Motor neuron (in vitro differentiated cells): ENCODE measurements around the gene BEAN1. TPM values are rescaled to one million over a fixed set of nuclear protein-coding genes. Genes with fewer than 3 reads are reported as not detected.

Source experiments
- ATAC-seq, 8 experiments: fragments of 200-7000 bp; cut with Tn5 transposase; replicated peaks in 6 of 8; 2 replicates each; pipeline ENCODE4 v1.8.0; 2021; ENCODE audit warnings: mild to moderate bottlenecking in 8 of 8, moderate library complexity in 8 of 8
- H3K27ac ChIP-seq, 2 donors: fragments of 250-450 bp; sonication (Bioruptor Pico); 2 replicates each; pipeline ENCODE4 v1.9.0; 2021; ENCODE audit warnings: antibody characterized with exemption in 2 of 2, mild to moderate bottlenecking in 2 of 2, moderate library complexity in 1 of 2
- H3K4me1 ChIP-seq, 2 donors: fragments of 250-450 bp; sonication (Bioruptor Pico); replicated peaks in 1 of 2; 2 replicates each; pipeline ENCODE4 v1.6.1; 2021; ENCODE audit warnings: antibody characterized with exemption in 2 of 2, mild to moderate bottlenecking in 2 of 2, moderate library complexity in 1 of 2
- H3K4me3 ChIP-seq, 5 donors: fragments of 250-450 bp; sonication (Bioruptor Pico); 2 replicates each; pipeline ENCODE4 v1.9.0; 2021; ENCODE audit warnings: antibody characterized with exemption in 5 of 5, mild to moderate bottlenecking in 5 of 5, moderate library complexity in 4 of 5
- whole genome bisulfite sequencing, 10 experiments: fragments of 450-650 bp; shearing (Covaris generic); methylation state at CpG; one replicate each; pipeline ENCODE4 v1.0.0; 2022; 5-methylcytosine and 5-hydroxymethylcytosine counted together
- in situ Hi-C, 9 experiments: fragments of 400-800 bp; cut with MboI; loops; one replicate each; pipeline ENCODE4 v1.15.0; 2021; ENCODE audit warnings: low sequenced_read_pairs in 9 of 9, low pct_unique_long_range_greater_than_20kb in 2 of 9; ENCODE audit not compliant: unreplicated experiment in 9 of 9
- total RNA-seq, 8 experiments: library from RNA; unstranded; fragments of 300-600 nt; gene quantifications; 2 replicates each; pipeline versions ENCODE4 v1.2.3 to v1.2.4, GENCODE V29; 2022

BEAN1 gene
- total RNA-seq, 8 experiments from 2014 or later: 1.5 to 11.5 (median 3.3) TPM

DNA sequence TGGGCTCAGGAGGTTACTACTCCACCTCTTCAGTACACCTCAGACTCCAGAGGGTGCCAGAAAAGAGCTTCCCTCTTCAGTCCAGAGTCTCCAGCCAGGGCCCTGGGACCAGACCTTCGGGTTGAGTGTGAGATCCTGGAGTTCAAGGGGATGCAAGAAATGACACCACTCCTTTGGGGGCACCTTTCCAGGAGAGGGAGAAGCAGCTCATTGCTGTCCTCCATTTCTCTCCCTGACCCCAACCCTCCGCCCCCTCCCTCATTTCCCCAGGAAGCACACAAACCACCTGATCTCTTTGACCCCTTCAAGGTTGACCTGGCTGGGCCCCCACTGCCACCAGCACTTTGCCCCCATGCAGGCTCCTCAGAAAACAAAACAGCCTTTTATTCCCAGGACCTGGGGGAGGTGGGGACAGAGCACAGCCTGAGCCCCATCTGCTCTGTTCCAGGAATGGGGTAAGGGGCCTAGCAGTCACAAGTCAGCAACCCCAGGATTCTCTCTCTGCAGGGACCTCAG lies 39.2 kb upstream of the BEAN1 start:
- ATAC-seq: no peak
- Histone ChIP-seq H3K27ac (no peak overlapping the region), H3K4me1 (no peaks in the 10 kb centered on the region), H3K4me3 (no peak overlapping the region)
- WGBS, 10 experiments: 0% methylated on average over 1 of the region's 2 CpGs; no CpG with 5 or more reads in 7 of the 10 experiments
- in situ Hi-C loops: no loop called here

DNA sequence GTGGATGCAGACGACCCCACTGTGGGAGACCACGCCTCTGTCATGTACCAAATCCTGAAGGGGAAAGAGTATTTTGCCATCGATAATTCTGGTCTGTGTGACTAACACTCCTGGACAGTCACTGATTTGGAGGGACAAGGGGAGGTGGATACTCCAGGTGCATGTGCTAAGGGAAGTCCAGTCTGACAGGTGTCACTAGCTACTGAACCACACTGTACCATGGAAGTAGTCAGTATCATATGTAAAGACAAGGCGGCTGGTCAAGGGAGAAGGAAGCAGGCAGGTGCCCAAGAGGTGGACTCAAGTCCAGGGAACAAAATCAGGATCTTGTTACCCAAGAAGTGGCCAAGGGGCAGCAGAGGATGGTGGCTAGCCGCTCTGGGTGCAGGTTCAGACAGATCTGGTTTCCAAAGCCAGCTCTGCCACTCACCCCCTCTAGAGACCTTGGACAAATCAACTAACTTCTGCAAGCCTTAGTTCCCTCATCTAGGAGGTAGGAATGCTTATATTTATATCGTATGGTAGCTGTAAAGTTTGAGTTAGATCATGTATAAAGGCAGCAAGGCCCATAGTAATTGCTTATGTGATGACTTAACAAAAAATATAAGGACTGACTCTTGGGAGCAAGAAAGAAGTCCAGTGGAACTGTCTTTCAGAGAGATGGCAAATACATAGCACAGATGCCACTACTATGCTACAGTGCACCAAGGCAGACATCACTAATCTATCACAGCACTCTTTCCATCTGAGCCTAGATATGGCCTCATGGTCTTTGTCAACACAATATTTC lies 38.5 kb upstream of the BEAN1 start:
- in situ Hi-C loops: no loop called here
- no peak for ATAC-seq
- Histone ChIP-seq H3K4me1 (no peaks in the 10 kb centered on the region), H3K27ac (no peak overlapping the region), H3K4me3 (no peak overlapping the region)
- 0 to 100% (median 73%) methylated on average over 1 to 4 of the region's 6 CpGs; no CpG with 5 or more reads in 1 of the 10 experiments for WGBS, 10 experiments

- Histone ChIP-seq H3K27ac (no peak overlapping the region), H3K4me1 (no peaks in the 10 kb centered on the region), H3K4me3 (no peak overlapping the region)
- ATAC-seq: peak in 2 of 8 experiments; percentile 85 to 91
- in situ Hi-C loops: no loop called here
- WGBS, 10 experiments: 48 to 92% (median 86%) methylated on average over 2 to 8 of the region's 13 CpGs; no CpG with 5 or more reads in 3 of the 10 experiments
Observed at GRCh38 chr16:66389256-66390176, 37.6 kb upstream of the BEAN1 start.

DNA sequence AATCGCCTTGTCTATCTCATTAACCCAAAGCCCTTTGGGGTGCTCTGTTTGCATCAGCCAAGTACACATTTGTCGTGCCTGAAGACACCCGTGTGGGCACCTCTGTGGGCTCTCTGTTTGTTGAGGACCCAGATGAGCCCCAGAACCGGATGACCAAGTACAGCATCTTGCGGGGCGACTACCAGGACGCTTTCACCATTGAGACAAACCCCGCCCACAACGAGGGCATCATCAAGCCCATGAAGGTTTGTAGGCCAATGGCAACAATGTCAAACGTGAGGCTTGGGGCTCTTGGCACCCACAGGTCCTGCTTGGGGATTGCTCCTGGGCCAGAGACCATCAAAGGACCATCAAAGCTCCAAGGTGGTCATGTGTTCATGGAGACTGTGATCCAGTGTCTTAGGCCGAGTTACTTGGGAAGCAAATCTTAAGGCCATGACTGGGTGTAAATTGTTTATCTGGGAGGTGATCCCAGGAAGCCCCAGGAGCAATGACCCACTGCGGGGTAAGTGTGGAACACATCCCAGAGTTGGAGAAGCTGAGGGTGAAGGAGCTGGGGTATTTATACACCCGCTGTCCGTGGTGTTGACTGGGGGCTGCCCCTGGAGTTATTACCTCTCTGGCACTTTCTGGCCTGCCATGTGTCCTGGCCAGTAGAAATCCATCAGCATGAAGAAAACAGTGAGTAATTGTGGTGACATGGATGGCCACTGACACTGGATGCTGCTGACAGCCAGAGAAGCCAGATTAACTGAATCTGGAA lies 36.6 kb upstream of the BEAN1 start:
- 48 to 100% (median 63%) methylated on average over 1 to 8 of the region's 14 CpGs; no CpG with 5 or more reads in 2 of the 10 experiments for WGBS, 10 experiments
- no peak for ATAC-seq
- Histone ChIP-seq H3K4me1 (no peaks in the 10 kb centered on the region), H3K27ac (no peak overlapping the region), H3K4me3 (no peak overlapping the region)
- in situ Hi-C loops: no loop called here

DNA sequence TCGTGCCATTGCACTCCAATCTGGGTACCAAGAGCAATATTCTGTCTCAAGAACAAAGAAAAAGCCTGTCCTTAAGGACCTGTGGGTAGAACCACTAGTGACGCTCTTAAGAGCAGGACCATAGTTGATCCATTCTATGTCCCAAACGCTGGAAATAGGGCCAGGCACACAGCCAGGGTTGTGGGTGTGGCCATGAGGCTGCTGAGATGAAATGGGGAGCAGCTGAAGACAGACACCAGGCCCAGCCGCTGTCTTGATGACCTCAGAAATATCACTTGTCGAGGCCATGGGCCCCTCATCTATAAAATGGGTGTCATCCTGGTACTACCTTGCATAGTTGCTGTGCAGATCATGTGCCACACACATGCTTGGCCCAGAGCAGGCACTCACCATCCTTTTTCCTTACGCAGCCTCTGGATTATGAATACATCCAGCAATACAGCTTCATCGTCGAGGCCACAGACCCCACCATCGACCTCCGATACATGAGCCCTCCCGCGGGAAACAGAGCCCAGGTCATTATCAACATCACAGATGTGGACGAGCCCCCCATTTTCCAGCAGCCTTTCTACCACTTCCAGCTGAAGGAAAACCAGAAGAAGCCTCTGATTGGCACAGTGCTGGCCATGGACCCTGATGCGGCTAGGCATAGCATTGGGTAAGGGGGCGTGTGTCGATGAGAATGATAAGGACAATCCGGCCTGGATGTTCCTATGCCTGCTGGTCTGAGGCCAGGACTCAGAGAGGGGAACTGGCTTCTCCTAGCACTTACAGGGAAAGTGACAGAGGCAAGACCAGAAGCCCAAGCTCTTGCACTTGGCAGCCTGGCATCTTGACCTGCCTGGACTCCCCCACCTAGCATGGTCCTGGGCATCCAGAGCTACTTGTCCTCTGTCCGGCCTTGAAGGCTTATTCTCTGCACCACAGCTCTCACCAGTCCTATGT lies 35.1 kb upstream of the BEAN1 start:
- H3K27ac ChIP-seq: no peak overlapping the region
- H3K4me3 ChIP-seq: no peak overlapping the region
- ATAC-seq: peak in 2 of 8 experiments; percentile 36 to 55
- in situ Hi-C loops: no loop called here
- H3K4me1 ChIP-seq: no peaks in the 10 kb centered on the region
- WGBS, 10 experiments: 38 to 100% (median 84%) methylated on average over 1 to 13 of the region's 18 CpGs; no CpG with 5 or more reads in 2 of the 10 experiments

- in situ Hi-C loops: no loop called here
- peaks cover 0 to 3% of the 10 kb centered on the region in 2 donors for H3K4me1 ChIP-seq
- ATAC-seq: no peak
- H3K27ac ChIP-seq: no peak overlapping the region
- WGBS, 10 experiments: 25 to 100% (median 97%) methylated on average over 1 to 5 of the region's 7 CpGs; no CpG with 5 or more reads in 2 of the 10 experiments
- H3K4me3 ChIP-seq: no peak overlapping the region
Observed at GRCh38 chr16:66395806-66396555, 31.1 kb upstream of the BEAN1 start.

DNA sequence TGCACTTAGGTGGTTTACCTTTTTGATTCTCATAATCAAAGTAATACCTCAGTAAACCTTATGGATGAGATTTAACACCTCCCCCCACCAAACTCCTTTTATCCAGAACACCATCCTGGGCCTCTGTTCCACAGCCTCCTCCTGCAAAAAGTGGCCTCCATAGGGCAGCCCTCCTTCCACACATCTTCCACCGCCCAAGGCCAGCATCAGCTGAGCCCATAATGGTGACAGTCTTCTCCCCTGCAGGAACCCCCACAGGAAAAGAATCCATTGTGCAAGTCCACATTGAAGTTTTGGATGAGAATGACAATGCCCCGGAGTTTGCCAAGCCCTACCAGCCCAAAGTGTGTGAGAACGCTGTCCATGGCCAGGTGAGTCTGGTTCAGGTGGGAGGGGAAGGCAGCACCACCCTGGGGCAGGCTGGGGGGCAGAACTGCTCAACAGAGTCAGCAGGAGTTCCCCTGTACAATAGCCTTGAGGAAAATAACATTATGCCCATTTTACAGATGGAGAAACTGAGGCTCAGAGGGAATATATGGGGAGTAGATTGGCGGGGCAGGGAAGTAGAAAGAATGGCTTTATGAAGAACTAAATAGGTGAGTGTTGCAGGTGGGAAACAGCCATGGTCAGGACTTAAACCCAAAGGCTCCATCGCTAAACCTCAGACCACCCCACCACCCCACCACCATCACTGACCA lies 29.2 kb upstream of the BEAN1 start:
- 11 to 100% (median 58%) methylated on average over 1 to 3 of the region's 5 CpGs; no CpG with 5 or more reads in 4 of the 10 experiments for WGBS, 10 experiments
- peaks cover 0 to 3% of the 10 kb centered on the region in 2 donors for H3K4me1 ChIP-seq
- in situ Hi-C loops: no loop called here
- ATAC-seq: no peak
- no peak overlapping the region for H3K27ac ChIP-seq
- H3K4me3 ChIP-seq: no peak overlapping the region

DNA sequence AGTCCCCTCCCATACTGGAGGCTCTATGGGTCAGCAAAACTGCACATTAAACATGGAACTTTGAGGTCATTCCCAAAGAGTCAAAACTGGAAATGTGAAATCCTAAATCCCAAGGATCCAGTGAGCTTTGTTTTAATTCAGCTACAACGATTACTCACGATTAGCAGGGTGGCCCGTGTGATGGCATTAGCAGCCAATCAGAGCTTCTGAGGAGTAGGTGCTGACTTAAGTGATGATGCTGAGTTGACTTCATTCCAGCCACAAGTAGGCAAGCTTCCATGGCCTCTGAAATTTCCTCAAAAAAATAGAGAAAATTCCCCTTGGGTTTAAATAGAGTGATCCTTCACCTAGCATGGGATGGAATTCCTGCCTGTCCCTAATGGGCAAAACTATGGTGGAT lies 28.1 kb upstream of the BEAN1 start:
- ATAC-seq: no peak
- WGBS, 10 experiments: 10 to 100% (median 90%) methylated on average over 1 to 3 of the region's 3 CpGs; no CpG with 5 or more reads in 5 of the 10 experiments
- in situ Hi-C loops: no loop called here
- Histone ChIP-seq H3K4me1 (peaks cover 0 to 3% of the 10 kb centered on the region in 2 donors), H3K4me3 (no peak overlapping the region), H3K27ac (no peak overlapping the region)

- in situ Hi-C loops: loop anchor here (10.0 to 25.0 kb wide), 6 partner anchors 75 to 465 kb away; partner anchors contain the start of genes CMTM2 (in 2 of the 9), CKLF (in 1 of the 9), CMTM1 (in 1 of the 9) and TK2 (in 1 of the 9)
- peak in 2 of 8 experiments; percentile 11 to 19 for ATAC-seq
- peaks cover 0 to 3% of the 10 kb centered on the region in 2 donors for H3K4me1 ChIP-seq
- H3K27ac ChIP-seq: no peak overlapping the region
- no peak overlapping the region for H3K4me3 ChIP-seq
- WGBS, 10 experiments: 22 to 100% (median 36%) methylated on average over 1 to 3 of the region's 3 CpGs; no CpG with 5 or more reads in 3 of the 10 experiments
Observed at GRCh38 chr16:66399930-66400329, 27.2 kb upstream of the BEAN1 start.

DNA sequence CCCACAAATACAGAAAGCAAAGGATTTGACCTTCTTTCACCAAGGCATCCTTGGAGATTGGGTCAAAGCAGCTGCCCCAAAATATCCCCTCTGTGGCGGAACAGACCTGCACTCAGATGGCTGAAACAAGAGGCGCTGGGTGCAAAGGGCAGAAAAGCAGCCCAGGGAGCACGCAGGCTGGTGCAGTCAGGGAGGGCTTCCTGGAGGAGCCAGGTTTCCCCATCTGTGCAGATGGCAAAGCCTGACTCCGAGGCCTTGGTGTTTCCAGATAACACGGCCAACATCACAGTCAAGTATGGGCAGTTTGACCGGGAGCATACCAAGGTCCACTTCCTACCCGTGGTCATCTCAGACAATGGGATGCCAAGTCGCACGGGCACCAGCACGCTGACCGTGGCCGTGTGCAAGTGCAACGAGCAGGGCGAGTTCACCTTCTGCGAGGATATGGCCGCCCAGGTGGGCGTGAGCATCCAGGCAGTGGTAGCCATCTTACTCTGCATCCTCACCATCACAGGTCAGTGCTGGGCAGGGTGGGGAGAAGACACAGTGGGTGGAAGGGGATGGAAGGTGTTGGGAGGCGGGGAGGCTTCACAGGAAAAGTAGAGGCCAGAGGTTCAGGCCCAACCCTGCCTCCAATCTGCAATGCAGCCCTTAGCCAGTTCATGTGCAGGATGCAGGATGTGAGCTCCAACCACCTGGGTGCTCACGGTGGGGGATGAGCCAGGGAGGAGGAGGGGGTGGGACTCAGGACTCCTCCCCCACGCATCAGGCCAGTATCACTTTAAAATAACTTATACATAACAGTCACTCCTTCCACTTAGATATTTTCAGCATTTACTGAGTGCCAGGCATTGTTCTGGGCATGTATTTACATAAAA lies 26.4 kb upstream of the BEAN1 start:
- H3K4me1 ChIP-seq: peaks cover 0 to 3% of the 10 kb centered on the region in 2 donors
- in situ Hi-C loops: loop anchor here (10.0 to 25.0 kb wide), 6 partner anchors 74 to 464 kb away; partner anchors contain the start of genes CMTM2 (in 2 of the 9), CKLF (in 1 of the 9), CMTM1 (in 1 of the 9) and TK2 (in 1 of the 9)
- no peak overlapping the region for H3K27ac ChIP-seq
- ATAC-seq: no peak
- H3K4me3 ChIP-seq: no peak overlapping the region
- WGBS, 10 experiments: 0 to 100% (median 80%) methylated on average over 1 to 8 of the region's 20 CpGs; no CpG with 5 or more reads in 3 of the 10 experiments
